Endothelial cell of umbilical vein (primary cell): Measurements from ENCODE around the gene GLP1R. TPM values are rescaled to one million over a fixed set of nuclear protein-coding genes. Genes with fewer than 3 reads are reported as not detected.

ENCODE experiments used
- BruUV-seq: library from RNA; stranded (reverse); fragments of 400-500 nt; replicated peaks from 2 replicates; lab custom pipeline; 2021; lab: Mats Ljungman, UMichigan
- CTCF ChIA-PET: fragments of 300-600, 350-600 bp; sonication (Branson Sonifier 250); formaldehyde crosslinking; loops from one replicate; lab custom pipeline; 2021; ENCODE audit warnings: antibody characterized with exemption, inconsistent platforms; lab: Charles Lee
- POLR2A ChIA-PET: fragments of 300-600, 350-600 bp; sonication (Branson Sonifier 250); formaldehyde crosslinking; loops from one replicate; lab custom pipeline; 2021; ENCODE audit warnings: antibody characterized with exemption, inconsistent platforms; lab: Charles Lee
- DNase-seq: peaks from one replicate; pipeline ENCODE4 v3.0.0-alpha.2; 2011; ENCODE audit warnings: low read depth, low spot score
- FAIRE-seq: peaks from 2 replicates; lab custom pipeline; 2011; peaks lifted over from hg19 to GRCh38; lab: Jason Lieb, UNC
- H2AFZ ChIP-seq: 2 replicates; pipeline ENCODE4 v1.6.0; 2012; ENCODE audit warnings: low read depth, low read length, control low read depth, inconsistent platforms
- H3K27ac ChIP-seq: 2 replicates; pipeline ENCODE4 v1.5.1; 2011; ENCODE audit warnings: low read depth, mild to moderate bottlenecking, control low read depth, low read length, moderate library complexity; ENCODE audit not compliant: insufficient read depth
- H3K27me3 ChIP-seq, 2 experiments: 2 replicates each; pipeline versions ENCODE4 v1.6.0 to v1.6.1; 2011; ENCODE audit warnings: low read length in 2 of 2, mixed read lengths in 1 of 2; ENCODE audit not compliant: control insufficient read depth in 2 of 2, insufficient read depth in 2 of 2
- H3K36me3 ChIP-seq, 2 experiments: 2 replicates in 1 of 2; 3 replicates in 1 of 2; pipeline ENCODE4 v1.5.1; 2011; ENCODE audit warnings: low read length in 2 of 2, mild to moderate bottlenecking in 1 of 2, moderate library complexity in 1 of 2; ENCODE audit not compliant: control insufficient read depth in 2 of 2, insufficient read depth in 2 of 2; ENCODE audit errors: extremely low read depth in 1 of 2
- H3K4me1 ChIP-seq: 3 replicates; pipeline ENCODE4 v1.5.1; 2011; ENCODE audit warnings: mild to moderate bottlenecking, low read length; ENCODE audit not compliant: control insufficient read depth, insufficient read depth; ENCODE audit errors: extremely low read depth
- H3K4me2 ChIP-seq: 2 replicates; pipeline ENCODE4 v1.6.1; 2011; ENCODE audit warnings: low read length, control low read depth, mixed read lengths; ENCODE audit not compliant: insufficient read depth
- H3K4me3 ChIP-seq, 3 experiments: fragments of 200-600 bp in 1 of 3; sonication (generic), shearing (Covaris generic) in 1 of 3; replicated peaks in 1 of 3; 2 replicates each; pipeline ENCODE4 v1.5.1; 2011 to 2016; ENCODE audit warnings: control low read depth in 3 of 3, low read length in 3 of 3, mild to moderate bottlenecking in 2 of 3, inconsistent platforms in 1 of 3, low read depth in 1 of 3, moderate library complexity in 1 of 3; ENCODE audit not compliant: insufficient read depth in 1 of 3
- H3K79me2 ChIP-seq: 2 replicates; pipeline ENCODE4 v1.6.0; 2012; ENCODE audit warnings: low read length, inconsistent platforms; ENCODE audit not compliant: control insufficient read depth, insufficient read depth
- H3K9ac ChIP-seq: replicated peaks from 2 replicates; pipeline ENCODE3; 2011; ENCODE audit warnings: low read length, control low read depth; ENCODE audit not compliant: insufficient read depth; ENCODE audit errors: extremely low read depth
- H3K9me1 ChIP-seq: replicated peaks from 3 replicates; pipeline ENCODE4 v1.6.0; 2011; ENCODE audit warnings: mild to moderate bottlenecking, low read length; ENCODE audit not compliant: control insufficient read depth, insufficient read depth; ENCODE audit errors: extremely low read depth
- H3K9me3 ChIP-seq: replicated peaks from 2 replicates; pipeline ENCODE4 v1.5.1; 2012; ENCODE audit warnings: low read length, inconsistent platforms; ENCODE audit not compliant: control insufficient read depth, insufficient read depth
- H4K20me1 ChIP-seq: replicated peaks from 2 replicates; pipeline ENCODE3; 2011; ENCODE audit warnings: mild to moderate bottlenecking, low read length; ENCODE audit not compliant: control insufficient read depth, insufficient read depth; ENCODE audit errors: extremely low read depth
- CTCF ChIP-seq, 2 donors: IDR thresholded peaks; 1 replicate in 1 of 2; 2 replicates in 1 of 2; pipeline ENCODE4 v1.5.1; 2011; ENCODE audit warnings: low read length in 2 of 2, mild to moderate bottlenecking in 2 of 2, moderate library complexity in 2 of 2, control low read depth in 1 of 2, inconsistent platforms in 1 of 2, low read depth in 1 of 2; ENCODE audit not compliant: insufficient read depth in 1 of 2; ENCODE audit errors: extremely low read depth in 1 of 2
- EZH2 ChIP-seq: IDR thresholded peaks from 2 replicates; pipeline ENCODE4 v1.6.1; 2012; ENCODE audit warnings: borderline replicate concordance, low read depth, mild to moderate bottlenecking, moderate library complexity, low read length, inconsistent platforms; ENCODE audit not compliant: severe bottlenecking
- FOS ChIP-seq: IDR thresholded peaks from 2 replicates; pipeline ENCODE4 v1.6.1; 2011; ENCODE audit warnings: mild to moderate bottlenecking, low read length, moderate library complexity, borderline replicate concordance; ENCODE audit not compliant: insufficient read depth
- GATA2 ChIP-seq: IDR thresholded peaks from 2 replicates; pipeline ENCODE4 v1.7.0; 2011; ENCODE audit warnings: low read depth, mild to moderate bottlenecking, moderate library complexity, mixed read lengths, low read length; ENCODE audit not compliant: insufficient read length, insufficient read depth
- JUN ChIP-seq: IDR thresholded peaks from 2 replicates; pipeline ENCODE4 v1.6.1; 2011; ENCODE audit warnings: borderline replicate concordance, low read depth; ENCODE audit not compliant: insufficient read length, insufficient read depth
- MAX ChIP-seq: IDR thresholded peaks from 2 replicates; pipeline ENCODE4 v1.6.1; 2011; ENCODE audit not compliant: insufficient read depth, insufficient read length
- MYC ChIP-seq: IDR thresholded peaks from one replicate; pipeline ENCODE4 v1.6.1; 2011; ENCODE audit warnings: mild to moderate bottlenecking, low read depth, low read length
- POLR2A ChIP-seq: IDR thresholded peaks from 2 replicates; pipeline ENCODE4 v1.6.1; 2012; ENCODE audit warnings: low read depth, mild to moderate bottlenecking, control low read depth, low read length
- POLR2AphosphoS5 ChIP-seq: IDR thresholded peaks from 2 replicates; pipeline ENCODE4 v1.6.1; 2012; ENCODE audit warnings: low read depth, mild to moderate bottlenecking, control low read depth, low read length, moderate library complexity; ENCODE audit not compliant: insufficient read depth
- dilution Hi-C: fragments of 300-500 bp; cut with MboI; formaldehyde crosslinking; loops from one replicate; pipeline ENCODE4 v1.15.0; 2019; ENCODE audit warnings: low sequenced_read_pairs; ENCODE audit not compliant: extremely low pct_ligation_motif_present
- intact Hi-C: fragments of 100-400 bp; cut with micrococcal nuclease; formaldehyde crosslinking; loops from one replicate; pipeline ENCODE4 v1.10.0; 2022
- polyA plus RNA-seq, 4 experiments: library from polyadenylated mRNA; depleted of rRNA in 3 of 4; stranded (reverse) in 3 of 4; unstranded in 1 of 4; fragments of >200 nt; gene quantifications; 2 replicates each; pipeline versions ENCODE4 v1.2.1 to v1.2.3, GENCODE V29; 2011 to 2012; ENCODE audit warnings: missing spikeins in 1 of 4
- total RNA-seq: library from RNA; stranded (reverse); gene quantifications from 2 replicates; pipeline ENCODE4 v1.2.3, GENCODE V29; 2021

Gene GLP1R
- total and polyA plus RNA-seq, 2 donors (not counting 3 experiments of a cell fraction or from before 2014, with no cell fraction given): not detected

- Histone ChIP-seq H3K27ac (no peak overlapping the region), H3K4me3 (no peak overlapping the region), H2AFZ (no peak overlapping the region), H3K9me1 (no peaks in the 10 kb centered on the region), H3K4me1 (no peaks in the 10 kb centered on the region), H3K9ac (no peak overlapping the region), H3K36me3 (no peaks in the 10 kb centered on the region), H3K4me2 (no peak overlapping the region), H3K9me3 (no peaks in the 10 kb centered on the region), H3K79me2 (no peaks in the 10 kb centered on the region), H4K20me1 (no peaks in the 10 kb centered on the region), H3K27me3 (peaks cover 0 to 8% of the 10 kb centered on the region in 2 experiments)
- FAIRE-seq (no peak), DNase-seq (no peak)
- BruUV-seq: no TSS peak
- intact Hi-C loops: no loop called here
- dilution Hi-C loops: no loop called here
- POLR2A ChIA-PET: no interaction called here
- TF ChIP-seq FOS (no peak), MAX (no peak), POLR2A (no peak), CTCF (IDR thresholded peaks at IDR 0.05; ENCODE audit: extremely low read depth in 1 of 2, insufficient read depth in 1 of 2, low read depth in 1 of 2, low read length in 2 of 2) (no peak)
- CTCF ChIA-PET: interaction anchor here (0.9 to 1.3 kb wide), 2 partner anchors 219 to 1832 kb away, joined by 3 to 4 read pairs; no protein-coding TSS in a partner anchor
Observed at GRCh38 chr6:39084506-39084905, 35.9 kb downstream of the GLP1R start.

GRCh38 chr6:39085129-39085797 lies 36.7 kb downstream of the GLP1R start:
- CTCF ChIA-PET: interaction anchor here (0.9 to 1.3 kb wide), 2 partner anchors 218 to 1831 kb away, joined by 3 to 4 read pairs; no protein-coding TSS in a partner anchor
- peaks cover 0 to 8% of the 10 kb centered on the region in 2 experiments for H3K27me3 ChIP-seq
- POLR2A ChIA-PET: no interaction called here
- BruUV-seq: no TSS peak
- no peaks in the 10 kb centered on the region for H3K9me3 ChIP-seq
- no peak overlapping the region for H3K4me3 ChIP-seq
- no peak overlapping the region for H3K4me2 ChIP-seq
- DNase-seq (no peak), FAIRE-seq (no peak)
- no peaks in the 10 kb centered on the region for H4K20me1 ChIP-seq
- intact Hi-C loops: no loop called here
- no peak for TF ChIP-seq EZH2
- no peak for TF ChIP-seq JUN
- TF ChIP-seq POLR2AphosphoS5: no peak
- TF ChIP-seq POLR2A: no peak
- TF ChIP-seq MAX: no peak
- TF ChIP-seq FOS: no peak
- TF ChIP-seq MYC: no peak
- no peak for TF ChIP-seq CTCF (IDR thresholded peaks at IDR 0.05; ENCODE audit: extremely low read depth in 1 of 2, insufficient read depth in 1 of 2, low read depth in 1 of 2, low read length in 2 of 2)
- TF ChIP-seq GATA2: no peak
- dilution Hi-C loops: no loop called here
- H3K36me3 ChIP-seq: no peaks in the 10 kb centered on the region
- no peak overlapping the region for H2AFZ ChIP-seq
- peaks cover 4% of the 10 kb centered on the region for H3K4me1 ChIP-seq
- no peak overlapping the region for H3K9ac ChIP-seq
- no peak overlapping the region for H3K27ac ChIP-seq
- H3K9me1 ChIP-seq: no peaks in the 10 kb centered on the region
- H3K79me2 ChIP-seq: no peaks in the 10 kb centered on the region
